ENCODE data around the gene FHIP1A.

DNA sequence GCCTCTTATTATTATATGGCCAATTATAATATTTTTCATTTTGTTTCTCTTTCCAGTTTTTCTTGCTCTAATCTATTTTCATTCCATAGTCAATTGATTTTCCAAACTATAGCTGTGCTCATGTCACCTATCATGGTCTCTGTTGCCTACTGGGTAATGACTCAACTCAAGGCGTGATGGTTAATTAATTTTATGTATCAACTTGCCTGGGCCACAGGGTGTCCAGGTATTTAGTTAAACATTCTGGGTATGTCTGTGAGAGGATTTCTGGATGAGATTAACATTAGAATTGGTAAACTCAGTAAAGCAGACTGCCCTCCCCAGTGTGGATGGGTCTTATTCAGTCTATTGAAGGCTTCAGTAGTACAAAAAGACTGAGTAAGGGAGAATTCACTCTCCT, 9.9 kb downstream of the FHIP1A start:
- no peak for TF ChIP-seq EZH2phosphoT487 (IDR thresholded peaks at IDR 0.05; ENCODE audit: low read depth)
- TF ChIP-seq, protein P1, sequence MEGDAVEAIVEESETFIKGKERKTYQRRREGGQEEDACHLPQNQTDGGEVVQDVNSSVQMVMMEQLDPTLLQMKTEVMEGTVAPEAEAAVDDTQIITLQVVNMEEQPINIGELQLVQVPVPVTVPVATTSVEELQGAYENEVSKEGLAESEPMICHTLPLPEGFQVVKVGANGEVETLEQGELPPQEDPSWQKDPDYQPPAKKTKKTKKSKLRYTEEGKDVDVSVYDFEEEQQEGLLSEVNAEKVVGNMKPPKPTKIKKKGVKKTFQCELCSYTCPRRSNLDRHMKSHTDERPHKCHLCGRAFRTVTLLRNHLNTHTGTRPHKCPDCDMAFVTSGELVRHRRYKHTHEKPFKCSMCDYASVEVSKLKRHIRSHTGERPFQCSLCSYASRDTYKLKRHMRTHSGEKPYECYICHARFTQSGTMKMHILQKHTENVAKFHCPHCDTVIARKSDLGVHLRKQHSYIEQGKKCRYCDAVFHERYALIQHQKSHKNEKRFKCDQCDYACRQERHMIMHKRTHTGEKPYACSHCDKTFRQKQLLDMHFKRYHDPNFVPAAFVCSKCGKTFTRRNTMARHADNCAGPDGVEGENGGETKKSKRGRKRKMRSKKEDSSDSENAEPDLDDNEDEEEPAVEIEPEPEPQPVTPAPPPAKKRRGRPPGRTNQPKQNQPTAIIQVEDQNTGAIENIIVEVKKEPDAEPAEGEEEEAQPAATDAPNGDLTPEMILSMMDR (IDR thresholded peaks at IDR 0.05; ENCODE audit: low read depth, low read length), result no peak
